Esophagus squamous epithelium (tissue), 4 donors: ENCODE measurements around the gene GTF2H2C.

ENCODE experiments used
- POLR2A ChIP-seq, 4 donors: fragments of 450-650 bp; IDR thresholded peaks; one replicate each; pipeline ENCODE4 v1.6.1; 2017; ENCODE audit warnings: antibody characterized with exemption in 4 of 4, mild to moderate bottlenecking in 4 of 4, moderate library complexity in 3 of 4
- TF ChIP-seq, protein P1 (sequence below), 6 experiments: fragments of 450-650 bp in 4 of 6; fragments of 200-600 bp in 2 of 6; sonication (generic) in 2 of 6; IDR thresholded peaks; one replicate each; pipeline ENCODE4 v1.5.1; 2016 to 2019; ENCODE audit warnings: antibody characterized with exemption in 6 of 6, mild to moderate bottlenecking in 4 of 6, moderate library complexity in 4 of 6

DNA sequence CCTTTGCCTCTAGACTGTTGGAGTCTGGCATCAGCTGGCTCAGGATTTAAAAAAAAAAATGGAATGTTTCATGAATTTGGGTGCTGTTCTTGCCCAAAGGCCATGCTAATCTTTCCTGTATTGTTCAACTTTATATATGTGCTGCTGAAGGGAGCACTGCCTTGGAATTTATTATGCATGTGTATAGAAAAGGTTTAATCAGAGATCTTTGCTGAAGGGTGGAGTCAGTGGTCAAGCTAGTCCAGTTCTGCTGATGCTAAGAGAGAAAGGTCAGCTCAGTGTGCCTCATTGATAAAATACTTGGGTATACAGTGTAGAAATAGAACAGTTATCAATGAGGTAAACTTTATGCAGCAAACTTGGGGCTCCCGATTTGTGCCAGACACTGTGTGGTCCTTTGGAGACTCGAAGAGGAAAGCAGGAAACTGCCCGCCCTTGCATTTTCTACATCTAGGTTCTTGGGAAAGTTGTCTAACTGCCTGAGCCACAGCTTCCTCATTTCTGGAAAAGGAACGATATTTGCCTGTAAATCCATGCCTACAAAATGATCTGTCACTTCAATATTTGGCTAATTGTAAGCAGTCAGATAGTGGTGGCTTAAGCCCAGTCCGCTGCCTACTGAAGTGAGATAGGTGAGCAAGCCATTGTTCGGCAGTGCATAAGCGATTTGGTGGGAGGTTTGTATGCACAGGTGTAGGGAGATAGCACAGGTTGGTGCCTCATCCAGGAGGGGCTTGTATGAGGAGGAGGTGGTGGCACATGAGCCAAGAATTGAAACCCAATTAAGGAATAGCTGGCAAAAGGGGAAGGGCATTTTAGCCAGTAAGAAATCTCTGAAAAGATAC lies 29.2 kb upstream of the GTF2H2C start:
- TF ChIP-seq, protein P1, sequence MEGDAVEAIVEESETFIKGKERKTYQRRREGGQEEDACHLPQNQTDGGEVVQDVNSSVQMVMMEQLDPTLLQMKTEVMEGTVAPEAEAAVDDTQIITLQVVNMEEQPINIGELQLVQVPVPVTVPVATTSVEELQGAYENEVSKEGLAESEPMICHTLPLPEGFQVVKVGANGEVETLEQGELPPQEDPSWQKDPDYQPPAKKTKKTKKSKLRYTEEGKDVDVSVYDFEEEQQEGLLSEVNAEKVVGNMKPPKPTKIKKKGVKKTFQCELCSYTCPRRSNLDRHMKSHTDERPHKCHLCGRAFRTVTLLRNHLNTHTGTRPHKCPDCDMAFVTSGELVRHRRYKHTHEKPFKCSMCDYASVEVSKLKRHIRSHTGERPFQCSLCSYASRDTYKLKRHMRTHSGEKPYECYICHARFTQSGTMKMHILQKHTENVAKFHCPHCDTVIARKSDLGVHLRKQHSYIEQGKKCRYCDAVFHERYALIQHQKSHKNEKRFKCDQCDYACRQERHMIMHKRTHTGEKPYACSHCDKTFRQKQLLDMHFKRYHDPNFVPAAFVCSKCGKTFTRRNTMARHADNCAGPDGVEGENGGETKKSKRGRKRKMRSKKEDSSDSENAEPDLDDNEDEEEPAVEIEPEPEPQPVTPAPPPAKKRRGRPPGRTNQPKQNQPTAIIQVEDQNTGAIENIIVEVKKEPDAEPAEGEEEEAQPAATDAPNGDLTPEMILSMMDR (IDR thresholded peaks at IDR 0.05) = no peak
- no peak for TF ChIP-seq POLR2A (IDR thresholded peaks at IDR 0.05)
